Activated T-cell treated with anti-CD3 and anti-CD28 coated beads for 24 hours (primary cell): ENCODE results near the gene TRIM29.
"Not testable (repeated sequence)": the region's sequence is repeated elsewhere in the genome, so short reads cannot be mapped to it uniquely, and the experiment has no call there.

Source experiments
- DNase-seq: peaks from one replicate; pipeline ENCODE4 v3.0.0-alpha.2; 2020; ENCODE audit warnings: low read depth

The TRIM29 gene

GRCh38 chr11:120172054-120172911 lies 34.4 kb upstream of the TRIM29 start:
- peak; percentile 23 for DNase-seq

GRCh38 chr11:120170741-120171261 lies 32.9 kb upstream of the TRIM29 start:
- DNase-seq = no peak

- no peak for DNase-seq
These were observed 32.2 kb upstream of the TRIM29 start for GRCh38 chr11:120169981-120170698.

GRCh38 chr11:120168960-120169681 lies 31.2 kb upstream of the TRIM29 start:
- peak; percentile 37 for DNase-seq

GRCh38 chr11:120168108-120168959 lies 30.4 kb upstream of the TRIM29 start:
- DNase-seq = no peak

GRCh38 chr11:120167659-120168058 lies 29.7 kb upstream of the TRIM29 start:
- no peak for DNase-seq

GRCh38 chr11:120160436-120160835 lies 22.5 kb upstream of the TRIM29 start:
- DNase-seq = no peak

GRCh38 chr11:120153221-120153620 lies 15.3 kb upstream of the TRIM29 start:
- DNase-seq = no peak

- no peak for DNase-seq
These were observed 13.6 kb upstream of the TRIM29 start for GRCh38 chr11:120151536-120151935.

- no peak for DNase-seq
These were observed 11.3 kb upstream of the TRIM29 start for GRCh38 chr11:120149246-120149645.

GRCh38 chr11:120147950-120148270 lies 10.0 kb upstream of the TRIM29 start:
- DNase-seq = no peak

- no peak for DNase-seq
These were observed 9.4 kb upstream of the TRIM29 start for GRCh38 chr11:120147094-120147949.

- no peak for DNase-seq
These were observed 8.6 kb upstream of the TRIM29 start for GRCh38 chr11:120146413-120147093.

GRCh38 chr11:120144501-120144900 lies 6.6 kb upstream of the TRIM29 start:
- DNase-seq = no peak

- not testable (repeated sequence) for DNase-seq
These were observed 5.6 kb upstream of the TRIM29 start for GRCh38 chr11:120143472-120143871.

GRCh38 chr11:120142441-120143100 lies 4.7 kb upstream of the TRIM29 start:
- DNase-seq = no peak

GRCh38 chr11:120141768-120142423 lies 4.0 kb upstream of the TRIM29 start:
- no peak for DNase-seq

- DNase-seq = no peak
These were observed 3.3 kb upstream of the TRIM29 start for GRCh38 chr11:120141113-120141767.
